ENCODE results near the gene CMC2. TPM values are rescaled to one million over a fixed set of nuclear protein-coding genes. Genes with fewer than 3 reads are reported as not detected.
A peak's percentile ranks its signal among the peaks of the same experiment; 100 is the strongest.

The CMC2 gene
- total and polyA plus RNA-seq, 2 of the 13 experiments (the other 11 are each of a cell fraction or from before 2014, with no cell fraction given): 116 to 129 TPM

DNA sequence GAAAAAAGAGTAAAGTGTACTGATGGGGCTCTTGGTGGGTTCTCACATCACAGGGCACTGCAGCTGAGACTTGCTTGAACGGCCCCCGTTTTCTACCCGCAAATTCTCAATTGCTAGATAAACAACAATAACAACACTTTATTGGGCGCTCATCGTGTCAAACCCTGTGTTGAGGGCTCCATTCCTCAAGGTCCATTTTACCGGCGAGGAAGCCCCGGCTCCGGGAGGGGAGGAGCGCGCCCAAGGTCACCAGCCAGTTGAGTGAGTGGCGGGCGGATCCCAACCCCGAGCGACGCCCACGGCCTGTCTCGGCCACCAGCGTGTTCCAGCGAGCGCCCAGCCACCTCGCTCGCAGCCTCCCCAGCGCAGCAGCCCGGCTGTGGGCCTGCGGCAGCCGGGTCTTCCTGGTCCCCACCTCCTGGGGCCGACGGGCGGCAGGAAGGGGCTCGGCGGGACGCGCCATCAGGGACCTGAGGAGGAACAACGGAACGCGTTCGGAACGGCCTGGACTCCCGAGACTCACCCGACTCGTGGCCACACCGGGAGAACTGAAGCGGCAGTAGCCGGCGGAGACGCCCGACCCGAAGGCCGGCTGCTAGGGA, 373 bp downstream of the CMC2 start:
- ChIA-PET CTCF (ENCODE audit: low intra/inter-chr PET ratio, low total read pairs) (interaction anchor here (5.1 kb wide), 1 partner anchor 29 kb away, joined by 26 read pairs; the partner anchor contains the start of gene ATMIN), POLR2A (interaction anchor here (0.6 to 1.8 kb wide), 6 partner anchors 9 to 308 kb away, joined by 3 to 19 read pairs (median 6); partner anchors contain the start of genes C16orf46 and GAN)
- Histone ChIP-seq H3K9ac (ENCODE audit: insufficient read depth, low read depth, low read length) (peak overlapping the region; percentile 99), H3K27me3 (ENCODE audit: control insufficient read depth in 1 of 2, insufficient read depth in 2 of 2, low read length in 2 of 2) (no peaks in the 10 kb centered on the region; a peak in 1 of 5 replicates), H3K79me2 (ENCODE audit: insufficient read depth, low read length) (peaks cover 78% of the 10 kb centered on the region), H3K4me3 (replicated peaks in 1 of 3; ENCODE audit: insufficient read depth in 1 of 3, low read depth in 2 of 3, low read length in 3 of 3) (peak overlapping the region; percentile 90 to 99 (median 90)), H4K20me1 (ENCODE audit: insufficient read depth, low read length) (peaks cover 17% of the 10 kb centered on the region), H3K27ac (ENCODE audit: extremely low read length, insufficient read depth, low read length) (peak overlapping the region; percentile 99), H3K4me2 (ENCODE audit: low read depth, low read length) (peak overlapping the region; percentile 100), H3K9me3 (ENCODE audit: low read length) (no peaks in the 10 kb centered on the region), H2AFZ (ENCODE audit: low read length) (no peak overlapping the region), H3K36me3 (replicated peaks in 1 of 2; ENCODE audit: control insufficient read depth in 1 of 2, insufficient read depth in 2 of 2, low read length in 2 of 2) (no peaks in the 10 kb centered on the region; a peak in 1 of 5 replicates), H3K4me1 (ENCODE audit: insufficient read depth, low read length) (peaks cover 42% of the 10 kb centered on the region)
- under 1% methylated on average over 44 of the region's 50 CpGs for WGBS (ENCODE audit: low lambda C conversion rate)
- DNase-seq (ENCODE audit: low spot score): peak; percentile 61
- FAIRE-seq: no peak
- in situ Hi-C loops (cut with HindIII; ENCODE audit: extremely low pct_ligation_motif_present, low pct_unique_long_range_greater_than_20kb) (no loop called here), intact Hi-C loops (cut with micrococcal nuclease; ENCODE audit: unreplicated experiment) (loop anchor here (2.0 to 5.0 kb wide), 2 partner anchors 32 to 91 kb away; partner anchors contain the start of gene GCSH)
- peak; percentile 75 for ATAC-seq
- TSS peak; percentile 68 for BruUV-seq (replicated peaks)
- TF ChIP-seq, protein P1, sequence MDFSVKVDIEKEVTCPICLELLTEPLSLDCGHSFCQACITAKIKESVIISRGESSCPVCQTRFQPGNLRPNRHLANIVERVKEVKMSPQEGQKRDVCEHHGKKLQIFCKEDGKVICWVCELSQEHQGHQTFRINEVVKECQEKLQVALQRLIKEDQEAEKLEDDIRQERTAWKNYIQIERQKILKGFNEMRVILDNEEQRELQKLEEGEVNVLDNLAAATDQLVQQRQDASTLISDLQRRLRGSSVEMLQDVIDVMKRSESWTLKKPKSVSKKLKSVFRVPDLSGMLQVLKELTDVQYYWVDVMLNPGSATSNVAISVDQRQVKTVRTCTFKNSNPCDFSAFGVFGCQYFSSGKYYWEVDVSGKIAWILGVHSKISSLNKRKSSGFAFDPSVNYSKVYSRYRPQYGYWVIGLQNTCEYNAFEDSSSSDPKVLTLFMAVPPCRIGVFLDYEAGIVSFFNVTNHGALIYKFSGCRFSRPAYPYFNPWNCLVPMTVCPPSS (IDR thresholded peaks at IDR 0.05): no peak
- TF ChIP-seq, protein P2, sequence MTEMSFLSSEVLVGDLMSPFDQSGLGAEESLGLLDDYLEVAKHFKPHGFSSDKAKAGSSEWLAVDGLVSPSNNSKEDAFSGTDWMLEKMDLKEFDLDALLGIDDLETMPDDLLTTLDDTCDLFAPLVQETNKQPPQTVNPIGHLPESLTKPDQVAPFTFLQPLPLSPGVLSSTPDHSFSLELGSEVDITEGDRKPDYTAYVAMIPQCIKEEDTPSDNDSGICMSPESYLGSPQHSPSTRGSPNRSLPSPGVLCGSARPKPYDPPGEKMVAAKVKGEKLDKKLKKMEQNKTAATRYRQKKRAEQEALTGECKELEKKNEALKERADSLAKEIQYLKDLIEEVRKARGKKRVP (CRISPR knock-in tag; IDR thresholded peaks at IDR 0.05): no peak
- TF ChIP-seq MAFG (CRISPR knock-in tag; IDR thresholded peaks at IDR 0.05): no peak
- no peak for TF ChIP-seq PCBP1 (IDR thresholded peaks at IDR 0.05; ENCODE audit: borderline replicate concordance, low read depth, low read length)
- no peak for TF ChIP-seq ZBTB20 (CRISPR knock-in tag; IDR thresholded peaks at IDR 0.05; ENCODE audit: borderline replicate concordance, low read depth)
- TF ChIP-seq NCOA1 (CRISPR knock-in tag; IDR thresholded peaks at IDR 0.05): no peak
- TF ChIP-seq, protein P3, sequence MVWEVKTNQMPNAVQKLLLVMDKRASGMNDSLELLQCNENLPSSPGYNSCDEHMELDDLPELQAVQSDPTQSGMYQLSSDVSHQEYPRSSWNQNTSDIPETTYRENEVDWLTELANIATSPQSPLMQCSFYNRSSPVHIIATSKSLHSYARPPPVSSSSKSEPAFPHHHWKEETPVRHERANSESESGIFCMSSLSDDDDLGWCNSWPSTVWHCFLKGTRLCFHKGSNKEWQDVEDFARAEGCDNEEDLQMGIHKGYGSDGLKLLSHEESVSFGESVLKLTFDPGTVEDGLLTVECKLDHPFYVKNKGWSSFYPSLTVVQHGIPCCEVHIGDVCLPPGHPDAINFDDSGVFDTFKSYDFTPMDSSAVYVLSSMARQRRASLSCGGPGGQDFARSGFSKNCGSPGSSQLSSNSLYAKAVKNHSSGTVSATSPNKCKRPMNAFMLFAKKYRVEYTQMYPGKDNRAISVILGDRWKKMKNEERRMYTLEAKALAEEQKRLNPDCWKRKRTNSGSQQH (CRISPR knock-in tag; IDR thresholded peaks at IDR 0.05; ENCODE audit: low read depth): no peak; the same call in 1 of the 2 replicates
- TF ChIP-seq, protein P4, sequence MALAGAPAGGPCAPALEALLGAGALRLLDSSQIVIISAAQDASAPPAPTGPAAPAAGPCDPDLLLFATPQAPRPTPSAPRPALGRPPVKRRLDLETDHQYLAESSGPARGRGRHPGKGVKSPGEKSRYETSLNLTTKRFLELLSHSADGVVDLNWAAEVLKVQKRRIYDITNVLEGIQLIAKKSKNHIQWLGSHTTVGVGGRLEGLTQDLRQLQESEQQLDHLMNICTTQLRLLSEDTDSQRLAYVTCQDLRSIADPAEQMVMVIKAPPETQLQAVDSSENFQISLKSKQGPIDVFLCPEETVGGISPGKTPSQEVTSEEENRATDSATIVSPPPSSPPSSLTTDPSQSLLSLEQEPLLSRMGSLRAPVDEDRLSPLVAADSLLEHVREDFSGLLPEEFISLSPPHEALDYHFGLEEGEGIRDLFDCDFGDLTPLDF (CRISPR knock-in tag; IDR thresholded peaks at IDR 0.05): no peak
- 0 out of 2 replicates have a peak, but pooled peaks have one; percentile 24 for TF ChIP-seq KLF9 (CRISPR knock-in tag; IDR thresholded peaks at IDR 0.05; ENCODE audit: low read depth)
- 0 out of 2 replicates have a peak, but pooled peaks have one; percentile 5 for TF ChIP-seq MED1 (CRISPR knock-in tag; IDR thresholded peaks at IDR 0.05)
- TF ChIP-seq MEIS2 (CRISPR knock-in tag; IDR thresholded peaks at IDR 0.05): peak; percentile 45; the same call in 1 of the 2 replicates
- peak in 1 of 2 experiments; percentile 73; a peak in 1 of 4 replicates for TF ChIP-seq POLR2A (IDR thresholded peaks at IDR 0.05; ENCODE audit: insufficient read depth in 1 of 2, low read depth in 2 of 2, low read length in 2 of 2)
- TF ChIP-seq CENPX (CRISPR knock-in tag; IDR thresholded peaks at IDR 0.05): no peak
- TF ChIP-seq, protein P5, sequence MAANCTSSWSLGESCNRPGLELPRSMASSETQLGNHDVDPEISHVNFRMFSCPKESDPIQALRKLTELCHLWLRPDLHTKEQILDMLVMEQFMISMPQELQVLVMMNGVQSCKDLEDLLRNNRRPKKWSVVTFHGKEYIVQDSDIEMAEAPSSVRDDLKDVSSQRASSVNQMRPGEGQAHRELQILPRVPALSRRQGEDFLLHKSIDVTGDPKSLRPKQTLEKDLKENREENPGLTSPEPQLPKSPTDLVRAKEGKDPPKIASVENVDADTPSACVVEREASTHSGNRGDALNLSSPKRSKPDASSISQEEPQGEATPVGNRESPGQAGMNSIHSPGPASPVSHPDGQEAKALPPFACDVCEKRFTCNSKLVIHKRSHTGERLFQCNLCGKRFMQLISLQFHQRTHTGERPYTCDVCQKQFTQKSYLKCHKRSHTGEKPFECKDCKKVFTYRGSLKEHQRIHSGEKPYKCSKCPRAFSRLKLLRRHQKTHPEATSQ (CRISPR knock-in tag; IDR thresholded peaks at IDR 0.05; ENCODE audit: borderline replicate concordance): no peak
- no peak for TF ChIP-seq ISL2 (CRISPR knock-in tag; IDR thresholded peaks at IDR 0.05)
- no peak for TF ChIP-seq ZNF468 (CRISPR knock-in tag; IDR thresholded peaks at IDR 0.05)
- no peak for TF ChIP-seq ATM (IDR thresholded peaks at IDR 0.05; ENCODE audit: borderline replicate concordance)
- peak; percentile 40; the same call in 1 of the 2 replicates for TF ChIP-seq ZSCAN9 (CRISPR knock-in tag; IDR thresholded peaks at IDR 0.05; ENCODE audit: borderline replicate concordance)
- no peak for TF ChIP-seq ZNF451 (CRISPR knock-in tag; IDR thresholded peaks at IDR 0.05)
